HG03354 (cell line): ENCODE measurements around the gene BCLAF1.
"Not testable (repeated sequence)": the region's sequence is repeated elsewhere in the genome, so short reads cannot be mapped to it uniquely, and the experiment has no call there.

Source experiments
- ATAC-seq: cut with Tn5 transposase; IDR thresholded peaks from one replicate; pipeline ENCODE4 v1.9.1; 2021; ENCODE audit warnings: mild to moderate bottlenecking; ENCODE audit not compliant: unreplicated experiment, poor library complexity, severe bottlenecking

BCLAF1 gene

DNA sequence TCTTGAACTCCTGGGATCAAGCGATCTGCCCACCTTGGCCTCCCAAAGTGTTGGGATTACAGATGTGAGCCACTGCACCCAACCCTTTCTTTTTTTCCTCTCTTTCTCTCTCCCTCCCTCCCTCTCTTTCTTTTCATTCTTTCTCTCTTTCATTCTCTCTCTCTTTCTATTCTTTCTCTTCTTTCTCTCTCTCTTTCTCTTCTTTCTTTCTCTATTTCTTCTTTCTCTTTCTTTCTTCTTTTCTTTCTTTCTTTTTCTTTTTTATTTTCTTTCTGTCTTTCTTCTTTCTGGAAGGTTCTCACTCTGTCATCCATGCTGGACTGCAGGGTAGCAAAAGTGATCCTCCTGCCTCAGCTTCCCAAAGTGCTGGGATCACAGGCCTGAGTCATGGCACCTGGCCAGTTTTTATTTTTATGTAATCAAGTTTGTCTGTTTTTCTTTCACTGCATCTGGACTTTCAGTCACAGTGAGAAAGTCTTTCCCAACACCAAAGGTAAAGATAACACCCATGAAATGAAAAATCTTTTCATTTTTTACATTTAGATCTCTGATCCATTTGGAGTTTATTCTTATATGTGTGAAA, 20.2 kb upstream of the BCLAF1 start:
- no peak for ATAC-seq

- no peak for ATAC-seq
Observed at GRCh38 chr6:136309171-136309570, 19.5 kb upstream of the BCLAF1 start.

- not testable (repeated sequence) for ATAC-seq
Observed at GRCh38 chr6:136308469-136308868, 18.8 kb upstream of the BCLAF1 start.

- no peak for ATAC-seq
Observed at GRCh38 chr6:136307351-136307750, 17.7 kb upstream of the BCLAF1 start.

- ATAC-seq, result no peak
Observed at GRCh38 chr6:136306466-136306865, 16.8 kb upstream of the BCLAF1 start.

GRCh38 chr6:136304410-136304809, 14.8 kb upstream of the BCLAF1 start:
- ATAC-seq, result no peak

DNA sequence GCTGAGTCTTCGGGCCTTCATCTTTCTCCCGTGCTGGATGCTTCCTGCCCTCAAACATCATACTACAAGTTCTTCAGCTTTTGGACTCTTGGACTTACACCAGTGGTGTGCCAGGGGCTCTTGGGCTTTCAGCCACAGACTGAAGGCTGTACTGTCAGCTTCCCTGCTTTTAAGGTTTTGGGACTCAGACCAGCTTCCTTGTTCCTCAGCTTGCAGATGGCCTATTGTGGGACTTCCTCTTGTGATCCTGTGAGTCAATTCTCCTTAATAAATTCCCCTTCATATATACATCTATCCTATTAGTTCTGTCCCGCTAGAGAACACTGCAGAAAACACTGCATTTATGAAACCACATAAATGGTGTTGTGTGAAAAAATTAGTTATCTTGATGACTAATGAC, 13.9 kb upstream of the BCLAF1 start:
- no peak for ATAC-seq

GRCh38 chr6:136294621-136295020, 5.0 kb upstream of the BCLAF1 start:
- ATAC-seq, result no peak

DNA sequence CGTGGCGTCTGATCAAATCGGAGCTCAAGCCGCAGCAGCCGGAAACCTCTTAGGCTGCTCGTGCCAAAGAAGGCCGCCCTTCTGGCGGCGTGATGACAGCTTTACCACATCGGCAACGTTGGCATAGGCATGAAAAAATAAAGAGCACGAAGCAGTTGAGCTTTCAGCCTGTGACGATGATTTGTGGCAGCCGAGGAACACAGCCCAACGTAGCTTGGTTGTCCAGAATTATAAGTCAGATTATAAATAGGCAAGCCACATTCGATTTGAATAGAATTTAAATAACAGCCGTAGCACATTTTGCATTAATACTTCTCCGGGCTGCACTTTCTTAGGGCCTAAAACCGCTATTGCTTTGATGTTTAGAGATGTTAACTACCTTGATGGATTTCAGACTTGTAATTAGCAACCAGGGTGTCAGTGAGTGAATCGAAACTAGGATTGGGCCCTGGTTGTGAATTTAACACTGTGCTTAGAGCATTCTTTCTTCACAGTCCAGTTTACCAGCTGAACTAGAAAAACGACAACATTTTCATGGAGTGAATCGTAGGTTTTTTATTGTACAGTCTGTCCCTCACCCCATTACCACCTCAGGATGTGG, 864 bp upstream of the BCLAF1 start:
- peak; percentile 33 for ATAC-seq

- peak; percentile 44 for ATAC-seq
Observed at GRCh38 chr6:136289327-136289578, 393 bp downstream of the BCLAF1 start.

DNA sequence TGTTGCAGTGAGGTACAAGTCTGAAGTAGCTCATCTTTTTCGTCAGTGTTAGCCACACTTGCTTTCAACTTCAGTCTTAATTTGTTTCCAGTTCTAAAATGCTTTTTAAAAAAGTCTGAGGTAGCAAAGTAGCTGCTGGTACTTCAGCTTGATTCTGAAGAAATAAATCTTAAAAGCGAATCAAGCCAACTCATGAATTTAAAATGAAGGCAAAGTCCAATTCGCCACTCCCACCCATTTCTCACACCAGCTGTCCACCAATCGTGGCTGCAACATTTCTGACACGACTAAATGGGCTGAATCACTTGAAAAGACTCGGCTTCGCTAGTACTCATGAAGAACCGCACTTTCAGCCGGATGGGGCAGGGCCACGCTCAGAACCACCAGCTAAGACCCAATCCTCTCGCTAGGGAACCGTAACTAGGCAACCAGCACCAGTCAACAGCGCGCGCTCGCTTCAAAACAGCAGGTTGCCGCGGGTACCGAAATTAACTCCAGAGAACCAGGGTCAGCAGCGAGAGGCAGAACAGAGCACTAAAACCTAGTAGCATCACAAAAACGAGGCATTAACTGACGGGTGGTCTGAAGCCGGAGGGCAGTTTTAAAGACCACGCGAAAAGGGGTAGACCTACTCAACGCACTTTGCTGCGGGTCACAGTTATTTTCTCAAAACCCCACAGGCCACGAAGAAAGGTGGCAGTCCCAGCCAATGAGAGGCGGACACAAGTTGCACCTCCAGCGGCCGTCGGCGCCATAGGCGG, 900 bp downstream of the BCLAF1 start:
- peak; percentile 58 for ATAC-seq

- ATAC-seq, result no peak
Observed at GRCh38 chr6:136284909-136285308, 4.7 kb downstream of the BCLAF1 start.

GRCh38 chr6:136282906-136283305, 6.7 kb downstream of the BCLAF1 start:
- ATAC-seq, result peak; percentile 43

DNA sequence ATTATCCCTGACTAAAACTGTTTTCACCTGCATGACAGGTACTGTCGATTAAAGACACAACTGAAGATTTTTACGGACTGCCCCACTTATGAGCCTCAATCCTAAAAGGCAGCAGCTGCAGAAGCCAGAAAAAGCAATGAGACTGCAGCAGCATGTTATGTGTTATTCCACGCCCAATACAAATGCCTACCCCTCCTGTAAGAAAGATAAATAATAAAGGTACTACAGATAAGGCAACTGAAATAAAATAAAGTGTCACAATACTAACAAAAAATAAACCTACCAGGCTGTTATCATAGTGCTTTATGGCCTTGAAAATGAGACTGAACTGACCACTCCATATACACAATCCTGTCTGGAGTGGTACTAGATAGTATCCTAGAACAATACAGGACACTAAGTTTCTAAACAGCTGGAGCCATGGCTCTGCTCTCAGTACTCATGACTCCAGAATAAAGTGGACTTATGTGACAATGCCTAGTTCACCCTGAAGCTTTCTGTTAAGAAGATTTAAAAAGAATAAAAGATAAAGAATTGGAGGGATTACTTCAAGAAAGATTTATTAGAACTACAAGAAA, 9.5 kb downstream of the BCLAF1 start:
- ATAC-seq, result no peak

GRCh38 chr6:136274062-136274461, 15.6 kb downstream of the BCLAF1 start:
- ATAC-seq, result no peak

DNA sequence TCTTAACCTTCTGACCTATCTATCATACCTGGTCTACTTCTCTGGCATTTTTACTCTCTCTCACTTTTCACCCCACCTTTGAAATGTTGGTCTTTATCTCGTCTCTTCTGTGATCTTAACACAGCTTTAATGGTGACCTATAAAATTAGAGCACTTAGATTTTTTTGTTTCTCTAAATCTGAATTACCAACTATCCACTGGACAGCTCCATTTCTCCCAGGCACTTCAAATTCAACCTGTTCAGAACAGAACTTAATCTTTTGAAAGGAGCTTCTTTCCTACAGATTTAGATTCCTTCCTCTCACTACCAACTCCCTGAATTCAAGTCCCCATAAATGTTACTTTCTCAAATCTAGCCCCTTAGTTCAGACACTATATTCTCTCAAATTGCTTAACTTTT, 24.5 kb downstream of the BCLAF1 start:
- no peak for ATAC-seq

GRCh38 chr6:136262940-136263339, 26.7 kb downstream of the BCLAF1 start:
- no peak for ATAC-seq

DNA sequence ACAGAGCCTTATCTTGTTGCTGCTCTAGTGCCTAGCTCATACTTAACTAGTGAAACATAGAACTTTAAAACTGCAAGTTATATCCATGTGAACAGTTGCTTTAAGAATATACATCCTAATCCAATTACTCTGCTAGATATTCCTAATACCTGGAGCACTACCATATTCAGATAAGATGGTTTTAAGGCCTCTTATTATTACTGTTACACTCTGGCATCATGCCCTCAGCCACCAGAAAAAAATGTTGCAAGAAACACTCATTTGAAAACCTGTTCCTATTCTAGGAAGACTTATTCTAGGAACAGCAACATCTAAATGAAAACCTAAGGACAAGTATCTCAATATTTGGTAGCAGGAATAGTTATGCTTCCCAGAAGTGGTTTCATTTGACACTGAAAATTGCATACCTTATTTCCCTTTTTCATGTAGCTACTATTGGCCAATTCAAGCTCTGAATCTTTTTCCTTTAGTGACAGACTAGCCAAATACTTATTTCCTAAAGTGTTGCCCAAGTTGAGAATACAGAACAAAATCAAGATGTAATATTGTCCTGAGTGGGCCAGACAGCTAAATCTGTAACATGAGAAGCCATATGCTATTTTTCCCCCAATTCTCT, 34.7 kb downstream of the BCLAF1 start:
- no peak for ATAC-seq

DNA sequence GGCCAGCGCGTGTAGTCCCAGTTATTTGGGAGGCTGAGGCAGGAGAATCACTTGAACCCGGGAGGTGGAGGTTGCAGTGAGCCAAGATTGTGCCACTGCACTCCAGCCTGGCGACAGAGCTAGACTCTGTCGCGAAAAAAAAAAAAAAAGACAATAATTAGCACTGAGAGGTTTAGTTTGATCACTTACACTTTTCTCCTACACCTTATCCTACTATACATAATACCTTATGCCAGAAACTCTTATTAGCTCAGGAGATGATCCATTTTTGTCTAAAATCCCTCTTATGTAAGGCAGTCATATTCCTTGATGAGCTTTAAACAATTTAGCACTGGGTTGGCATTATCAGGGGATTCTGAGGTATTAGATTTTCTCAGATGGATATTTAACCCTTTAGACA, 35.9 kb downstream of the BCLAF1 start:
- no peak for ATAC-seq

DNA sequence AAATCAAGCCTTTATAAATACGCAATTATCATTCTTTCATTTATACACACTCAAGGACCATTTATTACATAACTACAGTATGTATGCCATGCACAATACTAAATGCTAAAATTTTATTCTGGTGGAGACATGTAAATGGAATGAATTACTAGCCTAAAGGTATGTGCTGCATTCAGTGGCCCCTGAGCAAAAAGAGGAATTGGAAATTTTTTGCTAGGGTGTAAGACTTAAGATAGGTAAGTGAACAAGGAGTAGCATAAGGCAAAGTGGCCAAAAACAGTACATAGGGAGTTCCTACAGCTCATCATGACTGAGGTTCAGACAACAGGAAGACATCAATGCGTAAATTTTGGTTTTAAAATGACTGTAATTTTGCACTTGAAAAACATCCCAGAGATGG, 37.2 kb downstream of the BCLAF1 start:
- no peak for ATAC-seq

GRCh38 chr6:136251394-136251793, 38.3 kb downstream of the BCLAF1 start:
- ATAC-seq, result no peak
